ENCODE data around the gene ST6GAL1. TPM values are rescaled to one million over a fixed set of nuclear protein-coding genes. Genes with fewer than 3 reads are reported as not detected.

Gene ST6GAL1
- total and polyA plus RNA-seq, 2 of the 13 experiments (the other 11 are each of a cell fraction or from before 2014, with no cell fraction given), result 79.9 to 164 TPM

DNA sequence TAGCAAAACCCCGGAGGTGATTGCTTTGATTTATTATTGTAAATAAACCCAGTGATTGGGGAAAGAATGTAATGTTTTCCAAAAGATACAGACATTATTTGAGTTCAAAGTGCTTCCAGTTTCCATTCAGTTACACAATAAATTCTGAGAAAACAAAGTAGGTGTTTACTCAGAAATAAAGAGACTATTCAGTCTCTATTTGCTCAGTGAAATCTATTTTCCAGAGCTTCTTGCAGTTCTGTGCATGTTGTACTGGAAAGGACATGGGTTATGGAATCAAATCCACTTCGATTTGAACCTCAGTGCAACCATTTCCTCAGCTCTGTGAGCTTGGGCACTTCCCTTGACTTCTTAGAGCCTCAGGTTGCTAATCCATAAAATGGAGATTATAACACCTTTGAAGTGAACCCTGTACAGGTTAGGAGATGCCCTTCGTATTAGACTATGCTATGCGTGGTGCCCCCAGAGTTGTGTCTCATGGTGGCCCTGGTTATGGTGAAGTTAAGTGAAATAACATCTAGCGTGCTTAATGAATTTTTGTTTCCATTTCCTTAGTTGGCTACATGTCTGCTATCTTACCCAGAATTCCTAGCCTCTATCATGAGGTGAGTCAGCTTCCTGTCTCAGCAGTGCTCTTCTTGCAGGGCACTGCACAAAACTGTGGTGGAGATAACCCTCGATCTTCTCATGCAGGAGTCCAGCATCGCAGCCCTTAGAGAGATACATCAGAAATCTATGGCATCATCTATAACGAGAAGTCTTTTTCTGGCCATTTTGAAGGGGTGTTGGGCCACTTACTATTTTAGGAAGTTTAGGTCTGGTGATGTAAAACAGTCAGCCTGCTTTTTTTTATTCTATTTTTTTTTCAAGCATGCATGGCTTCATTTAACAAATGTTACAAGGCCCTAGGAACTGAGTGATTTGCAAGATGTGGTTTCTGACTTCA, 111.3 kb downstream of the ST6GAL1 start (continued):
- TF ChIP-seq GTF3A (CRISPR knock-in tag; conservative IDR thresholded peaks at IDR 0.05) (no peak), FOXO1 (CRISPR knock-in tag; IDR thresholded peaks at IDR 0.05) (peak; percentile 91), TEAD3 (CRISPR knock-in tag; optimal IDR thresholded peaks at IDR 0.05; ENCODE audit: borderline replicate concordance) (peak; percentile 62), CBFB (CRISPR knock-in tag; IDR thresholded peaks at IDR 0.05) (0 out of 2 replicates have a peak, but pooled peaks have one; percentile 44), RARA (CRISPR knock-in tag; IDR thresholded peaks at IDR 0.05) (peak; percentile 87), CHD2 (IDR thresholded peaks at IDR 0.05; ENCODE audit: low read depth, low read length) (no peak), ZSCAN20 (CRISPR knock-in tag; IDR thresholded peaks at IDR 0.05; ENCODE audit: borderline replicate concordance) (peak; percentile 85; the same call in 1 of the 2 replicates), KLF12 (CRISPR knock-in tag; IDR thresholded peaks at IDR 0.05; ENCODE audit: borderline replicate concordance) (0 out of 2 replicates have a peak, but pooled peaks have one; percentile 51), RARG (CRISPR knock-in tag; IDR thresholded peaks at IDR 0.05; ENCODE audit: low read depth) (no peak), HMG20B (CRISPR knock-in tag; conservative IDR thresholded peaks at IDR 0.05) (peak; percentile 99), RCOR2 (CRISPR knock-in tag; IDR thresholded peaks at IDR 0.05) (peak; percentile 97), FOSL2 (CRISPR knock-in tag; IDR thresholded peaks at IDR 0.05) (peak; percentile 93), HNRNPUL1 (IDR thresholded peaks at IDR 0.05; ENCODE audit: low read depth, low read length) (no peak), ISL2 (CRISPR knock-in tag; IDR thresholded peaks at IDR 0.05) (peak; percentile 96), ZNF24 (IDR thresholded peaks at IDR 0.05) (peak; percentile 50; the same call in 1 of the 2 replicates), ZSCAN29 (CRISPR knock-in tag; conservative IDR thresholded peaks at IDR 0.05) (peak; percentile 71; the same call in 1 of the 2 replicates), SMARCC2 (IDR thresholded peaks at IDR 0.05) (peak; percentile 88; the same call in 1 of the 2 replicates), NR2F2 (IDR thresholded peaks at IDR 0.05; ENCODE audit: borderline replicate concordance, low read depth) (peak; percentile 84), IKZF1 (IDR thresholded peaks at IDR 0.05) (no peak), MIXL1 (CRISPR knock-in tag; IDR thresholded peaks at IDR 0.05) (peak; percentile 98)
- TF ChIP-seq, protein P1, sequence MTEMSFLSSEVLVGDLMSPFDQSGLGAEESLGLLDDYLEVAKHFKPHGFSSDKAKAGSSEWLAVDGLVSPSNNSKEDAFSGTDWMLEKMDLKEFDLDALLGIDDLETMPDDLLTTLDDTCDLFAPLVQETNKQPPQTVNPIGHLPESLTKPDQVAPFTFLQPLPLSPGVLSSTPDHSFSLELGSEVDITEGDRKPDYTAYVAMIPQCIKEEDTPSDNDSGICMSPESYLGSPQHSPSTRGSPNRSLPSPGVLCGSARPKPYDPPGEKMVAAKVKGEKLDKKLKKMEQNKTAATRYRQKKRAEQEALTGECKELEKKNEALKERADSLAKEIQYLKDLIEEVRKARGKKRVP (CRISPR knock-in tag; IDR thresholded peaks at IDR 0.05), result 0 out of 4 replicates have a peak, but pooled peaks of 1 of the 2 experiments have one; percentile 79
- TF ChIP-seq, protein P2, sequence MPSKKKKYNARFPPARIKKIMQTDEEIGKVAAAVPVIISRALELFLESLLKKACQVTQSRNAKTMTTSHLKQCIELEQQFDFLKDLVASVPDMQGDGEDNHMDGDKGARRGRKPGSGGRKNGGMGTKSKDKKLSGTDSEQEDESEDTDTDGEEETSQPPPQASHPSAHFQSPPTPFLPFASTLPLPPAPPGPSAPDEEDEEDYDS (CRISPR knock-in tag; IDR thresholded peaks at IDR 0.05), result peak; percentile 44
- TF ChIP-seq, protein P3, sequence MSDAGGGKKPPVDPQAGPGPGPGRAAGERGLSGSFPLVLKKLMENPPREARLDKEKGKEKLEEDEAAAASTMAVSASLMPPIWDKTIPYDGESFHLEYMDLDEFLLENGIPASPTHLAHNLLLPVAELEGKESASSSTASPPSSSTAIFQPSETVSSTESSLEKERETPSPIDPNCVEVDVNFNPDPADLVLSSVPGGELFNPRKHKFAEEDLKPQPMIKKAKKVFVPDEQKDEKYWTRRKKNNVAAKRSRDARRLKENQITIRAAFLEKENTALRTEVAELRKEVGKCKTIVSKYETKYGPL (CRISPR knock-in tag; IDR thresholded peaks at IDR 0.05), result peak; percentile 39; the same call in 1 of the 2 replicates
- TF ChIP-seq, protein P4, sequence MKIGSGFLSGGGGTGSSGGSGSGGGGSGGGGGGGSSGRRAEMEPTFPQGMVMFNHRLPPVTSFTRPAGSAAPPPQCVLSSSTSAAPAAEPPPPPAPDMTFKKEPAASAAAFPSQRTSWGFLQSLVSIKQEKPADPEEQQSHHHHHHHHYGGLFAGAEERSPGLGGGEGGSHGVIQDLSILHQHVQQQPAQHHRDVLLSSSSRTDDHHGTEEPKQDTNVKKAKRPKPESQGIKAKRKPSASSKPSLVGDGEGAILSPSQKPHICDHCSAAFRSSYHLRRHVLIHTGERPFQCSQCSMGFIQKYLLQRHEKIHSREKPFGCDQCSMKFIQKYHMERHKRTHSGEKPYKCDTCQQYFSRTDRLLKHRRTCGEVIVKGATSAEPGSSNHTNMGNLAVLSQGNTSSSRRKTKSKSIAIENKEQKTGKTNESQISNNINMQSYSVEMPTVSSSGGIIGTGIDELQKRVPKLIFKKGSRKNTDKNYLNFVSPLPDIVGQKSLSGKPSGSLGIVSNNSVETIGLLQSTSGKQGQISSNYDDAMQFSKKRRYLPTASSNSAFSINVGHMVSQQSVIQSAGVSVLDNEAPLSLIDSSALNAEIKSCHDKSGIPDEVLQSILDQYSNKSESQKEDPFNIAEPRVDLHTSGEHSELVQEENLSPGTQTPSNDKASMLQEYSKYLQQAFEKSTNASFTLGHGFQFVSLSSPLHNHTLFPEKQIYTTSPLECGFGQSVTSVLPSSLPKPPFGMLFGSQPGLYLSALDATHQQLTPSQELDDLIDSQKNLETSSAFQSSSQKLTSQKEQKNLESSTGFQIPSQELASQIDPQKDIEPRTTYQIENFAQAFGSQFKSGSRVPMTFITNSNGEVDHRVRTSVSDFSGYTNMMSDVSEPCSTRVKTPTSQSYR (CRISPR knock-in tag; IDR thresholded peaks at IDR 0.05; ENCODE audit: borderline replicate concordance), result peak; percentile 59; the same call in 1 of the 2 replicates

All from HepG2 (cell line).